GM19238 (cell line): ENCODE measurements around the gene APLP2.
"Not testable (repeated sequence)": the region's sequence is repeated elsewhere in the genome, so short reads cannot be mapped to it uniquely, and the experiment has no call there.

Source experiments
- DNase-seq: peaks from one replicate; pipeline ENCODE4 v3.0.0; 2011; ENCODE audit warnings: low spot score; ENCODE audit not compliant: insufficient read length

APLP2 gene

DNA sequence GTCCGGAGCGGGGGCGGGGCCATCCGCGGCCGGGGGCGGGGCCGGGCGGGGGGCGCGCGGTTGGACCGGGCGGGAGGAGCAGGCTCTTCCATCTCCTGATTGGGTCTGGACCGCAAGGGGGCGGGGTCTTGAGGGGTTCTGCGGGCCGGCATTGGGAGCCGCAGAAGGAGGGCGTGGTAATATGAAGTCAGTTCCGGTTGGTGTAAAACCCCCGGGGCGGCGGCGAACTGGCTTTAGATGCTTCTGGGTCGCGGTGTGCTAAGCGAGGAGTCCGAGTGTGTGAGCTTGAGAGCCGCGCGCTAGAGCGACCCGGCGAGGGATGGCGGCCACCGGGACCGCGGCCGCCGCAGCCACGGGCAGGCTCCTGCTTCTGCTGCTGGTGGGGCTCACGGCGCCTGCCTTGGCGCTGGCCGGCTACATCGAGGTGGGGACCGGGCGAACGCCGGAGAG is at the start of gene APLP2:
TSS of gene APLP2 (plus strand) at position 236 of the 450 bp plus-strand sequence. CDS start at position 320, 84 bp downstream.
- peak; percentile 90 for DNase-seq

DNA sequence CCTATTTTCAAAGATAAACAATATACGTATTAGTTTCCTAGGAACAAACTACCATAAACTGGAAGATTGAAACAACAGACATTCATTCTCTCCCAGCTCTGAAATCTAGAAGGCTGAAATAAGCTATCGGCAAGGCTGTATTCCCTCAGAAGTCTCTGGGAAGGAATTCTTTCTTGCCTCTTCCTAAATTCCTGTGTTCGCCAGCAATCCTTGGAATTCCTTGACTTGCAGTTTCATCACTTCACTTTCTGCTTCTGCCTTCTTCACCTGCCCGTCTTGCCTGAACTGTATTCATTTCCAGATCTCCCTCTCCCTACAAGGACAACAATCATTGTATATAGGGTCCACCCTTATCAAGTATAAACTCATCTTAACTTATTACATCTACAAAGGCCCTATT is 49.4 kb upstream of the APLP2 start:
- DNase-seq = no peak

DNA sequence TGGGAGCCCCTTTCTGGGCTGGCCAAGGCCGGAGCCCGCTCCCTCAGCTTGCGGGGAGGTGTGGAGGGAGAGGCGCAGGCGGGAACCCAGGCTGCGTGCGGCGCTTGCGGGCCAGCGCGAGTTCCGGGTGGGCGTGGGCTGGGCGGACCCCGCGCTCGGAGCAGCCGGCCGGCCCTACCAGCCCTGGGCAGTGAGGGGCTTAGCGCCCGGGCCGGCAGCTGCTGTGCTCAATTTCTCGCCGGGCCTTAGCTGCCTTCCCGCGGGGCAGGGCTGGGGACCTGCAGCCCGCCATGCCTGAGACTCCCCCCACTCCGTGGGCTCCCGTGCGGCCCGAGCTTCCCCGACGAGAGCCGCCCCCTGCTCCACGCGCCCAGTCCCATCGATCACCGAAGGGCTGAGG is 48.1 kb upstream of the APLP2 start:
- DNase-seq = not testable (repeated sequence)

DNA sequence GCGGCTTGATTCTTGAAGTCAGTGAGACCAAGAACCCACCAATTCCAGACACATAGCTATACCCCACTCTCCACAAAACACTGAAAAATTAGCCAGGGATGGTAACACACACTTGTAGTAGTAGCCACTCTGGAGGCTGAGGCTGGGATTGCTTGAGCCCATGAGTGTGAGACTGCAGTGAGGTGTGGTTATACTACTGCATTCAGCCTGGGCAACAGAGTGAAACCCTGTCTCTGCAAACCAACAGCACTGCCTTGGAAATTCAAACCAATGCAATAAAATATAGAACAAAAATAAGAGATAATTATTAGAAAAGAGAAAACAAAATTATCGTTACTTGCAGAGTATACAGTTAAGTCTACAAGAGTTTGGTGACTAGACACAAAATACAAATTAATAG is 46.9 kb upstream of the APLP2 start:
- DNase-seq = no peak

DNA sequence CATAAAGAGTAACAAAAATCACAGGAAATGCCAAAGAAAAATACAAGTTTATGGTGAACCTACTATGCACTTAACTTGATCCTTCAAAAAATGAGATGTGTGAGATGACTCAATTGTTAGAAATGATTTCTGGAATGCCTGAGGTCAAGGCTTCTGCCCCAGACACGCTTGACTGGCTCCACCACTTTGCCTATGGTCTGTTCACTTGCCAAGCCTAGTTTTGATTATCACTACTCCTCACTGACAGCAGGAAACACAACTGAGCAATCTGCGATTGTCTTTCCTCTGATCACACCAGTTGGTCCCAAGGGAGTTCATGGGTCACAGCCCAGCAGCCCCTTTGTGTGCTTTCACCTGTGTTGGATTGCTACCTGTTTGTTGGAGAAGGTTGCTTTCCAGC is 46.5 kb upstream of the APLP2 start:
- DNase-seq = peak; percentile 52

DNA sequence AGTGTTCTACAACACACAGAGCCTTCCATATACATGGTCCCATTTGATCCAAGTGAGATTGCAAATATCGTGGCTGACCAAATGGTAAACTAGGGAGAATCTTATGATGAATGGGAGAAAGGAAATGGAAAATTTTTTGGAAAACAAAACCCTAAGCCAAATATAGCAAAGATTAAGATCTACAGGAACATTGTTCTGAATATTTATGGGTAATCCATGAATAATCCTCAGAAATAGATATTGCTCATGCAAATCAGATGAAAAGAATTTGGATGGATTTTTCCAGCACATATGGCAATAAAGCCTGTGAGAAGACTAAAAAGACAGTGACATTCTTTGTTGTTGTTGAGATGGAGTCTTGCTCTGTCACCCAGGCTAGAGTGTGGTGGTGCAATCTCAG is 45.3 kb upstream of the APLP2 start:
- DNase-seq = no peak

DNA sequence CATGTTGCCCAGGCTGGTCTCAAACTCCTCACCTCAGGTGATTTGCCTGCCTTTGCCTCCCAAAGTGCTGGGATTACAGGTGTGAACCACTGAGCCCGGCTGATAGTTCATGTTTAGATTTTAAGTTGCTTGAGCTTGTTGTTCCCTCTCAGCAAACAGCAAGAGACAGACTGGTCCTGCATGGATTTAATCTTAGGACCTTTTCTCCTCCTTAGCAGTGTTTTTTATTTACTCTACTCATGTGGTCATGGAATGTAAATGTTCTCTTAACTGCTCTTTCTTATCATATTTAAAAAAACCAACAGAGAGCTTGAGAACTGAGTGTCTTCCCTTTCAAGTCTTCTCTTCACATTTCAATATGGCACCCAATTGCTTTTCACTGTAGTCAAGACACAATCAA is 44.3 kb upstream of the APLP2 start:
- DNase-seq = no peak

DNA sequence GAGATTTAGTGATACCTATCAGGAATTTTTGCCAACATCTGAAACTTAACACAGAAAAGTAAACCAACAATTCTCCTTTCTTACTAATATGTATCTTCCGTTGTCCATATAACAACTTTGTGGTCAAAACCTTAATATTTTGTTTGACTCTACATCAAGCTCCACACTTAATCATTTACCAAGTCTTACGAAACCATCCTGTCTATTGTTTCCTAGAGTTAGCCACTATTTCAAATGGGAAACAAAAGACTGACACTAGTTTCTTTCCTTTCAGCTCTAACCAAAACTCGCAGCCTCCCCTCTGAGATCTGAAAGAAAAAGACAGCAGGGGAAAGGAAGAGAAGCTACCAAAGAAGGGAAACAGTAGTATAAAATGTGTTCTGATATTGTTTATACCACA is 40.6 kb upstream of the APLP2 start:
- DNase-seq = no peak

DNA sequence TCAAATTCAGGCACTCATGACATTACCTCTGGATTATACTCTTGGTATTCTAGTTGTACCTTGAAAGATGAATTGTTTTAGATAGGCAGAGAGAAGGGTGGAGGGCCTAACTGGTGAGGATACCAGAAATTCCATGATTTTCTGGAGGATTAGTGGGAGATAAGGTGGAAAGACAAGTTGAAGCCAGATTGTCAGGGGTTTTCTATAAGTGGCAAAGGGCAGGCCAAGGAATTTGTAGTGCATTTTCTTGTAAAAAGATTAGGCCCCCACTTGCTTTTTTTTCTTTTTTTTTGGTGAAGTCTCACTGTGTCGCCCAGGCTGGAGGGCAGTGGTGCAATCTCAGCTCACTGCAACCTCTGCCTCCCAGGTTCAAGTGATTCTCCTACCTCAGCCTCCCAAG is 38.6 kb upstream of the APLP2 start:
- no peak for DNase-seq

DNA sequence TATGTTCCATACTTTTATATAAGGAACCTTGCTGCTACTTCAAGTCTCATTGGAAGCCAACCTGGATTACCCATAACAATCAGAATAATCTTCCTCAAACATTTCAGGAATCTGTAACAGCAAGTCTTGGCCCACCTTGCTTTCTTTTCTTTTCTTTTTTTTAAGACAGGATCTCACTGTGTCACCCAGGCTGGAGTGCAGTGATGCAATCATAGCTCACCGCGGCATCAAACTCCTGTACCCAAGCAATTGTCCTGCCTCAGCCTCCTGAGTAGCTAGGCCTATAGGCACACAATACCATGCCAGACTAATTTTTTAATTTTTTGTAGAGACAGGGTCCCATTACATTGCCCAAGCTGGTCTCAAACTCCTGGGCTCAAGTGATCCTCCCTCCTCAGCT is 37.7 kb upstream of the APLP2 start:
- no peak for DNase-seq

DNA sequence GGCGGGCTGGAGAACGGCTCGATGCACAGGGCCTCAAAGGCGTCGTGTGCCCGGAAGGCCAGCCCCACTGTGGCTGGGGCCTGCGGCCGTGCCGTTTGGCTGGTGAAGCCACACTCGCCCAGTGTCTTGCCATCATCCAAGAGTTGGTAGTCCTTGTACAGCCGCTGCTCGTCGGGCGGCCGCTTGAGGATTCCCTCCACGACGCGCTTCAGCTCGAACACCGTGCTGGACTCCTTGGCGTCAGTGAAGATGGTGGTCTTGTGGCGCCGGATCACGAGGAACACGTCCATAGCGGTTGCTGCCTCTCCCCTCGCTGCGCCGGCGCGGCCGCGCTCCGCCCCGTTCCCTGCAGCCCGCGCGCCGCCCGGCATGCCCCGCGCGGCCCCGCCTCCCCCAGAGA is 36.8 kb upstream of the APLP2 start:
- DNase-seq = no peak

DNA sequence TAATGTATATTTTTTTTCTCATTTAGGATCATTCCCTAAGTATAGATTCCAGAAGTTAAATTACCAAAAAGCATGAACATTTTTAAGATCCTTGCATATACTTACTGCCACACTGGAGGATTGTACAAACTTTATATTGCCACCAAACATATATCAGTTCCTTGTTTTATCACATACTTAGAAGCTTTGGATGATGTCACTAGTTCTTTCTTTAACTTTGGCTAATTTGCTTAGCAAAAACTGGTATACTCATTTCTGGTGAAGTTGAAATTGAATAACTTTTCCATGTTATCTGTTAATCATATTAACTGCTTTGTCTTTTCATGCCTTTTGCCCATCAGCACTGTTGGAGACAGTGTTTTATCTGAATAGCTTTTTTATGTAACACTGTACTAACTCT is 35.5 kb upstream of the APLP2 start:
- no peak for DNase-seq

DNA sequence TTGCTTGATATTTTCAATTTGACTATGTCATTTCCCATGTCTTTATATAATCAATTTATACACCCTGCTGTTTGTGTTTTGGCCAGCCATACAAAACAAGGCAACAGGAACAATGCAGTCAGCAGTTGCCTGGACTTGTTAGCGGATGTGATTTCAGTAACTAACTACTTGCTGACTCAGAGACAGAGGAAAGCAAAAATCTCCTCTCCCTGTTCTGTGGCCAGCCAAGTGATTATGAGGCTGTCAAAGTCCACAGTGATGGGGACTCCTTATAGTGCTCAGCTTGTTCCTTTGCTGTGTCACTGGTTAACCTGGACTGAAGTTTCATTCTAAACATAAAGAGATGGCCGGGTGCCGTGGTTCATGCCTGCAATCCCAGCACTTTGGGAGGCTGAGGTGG is 32.6 kb upstream of the APLP2 start:
- no peak for DNase-seq

DNA sequence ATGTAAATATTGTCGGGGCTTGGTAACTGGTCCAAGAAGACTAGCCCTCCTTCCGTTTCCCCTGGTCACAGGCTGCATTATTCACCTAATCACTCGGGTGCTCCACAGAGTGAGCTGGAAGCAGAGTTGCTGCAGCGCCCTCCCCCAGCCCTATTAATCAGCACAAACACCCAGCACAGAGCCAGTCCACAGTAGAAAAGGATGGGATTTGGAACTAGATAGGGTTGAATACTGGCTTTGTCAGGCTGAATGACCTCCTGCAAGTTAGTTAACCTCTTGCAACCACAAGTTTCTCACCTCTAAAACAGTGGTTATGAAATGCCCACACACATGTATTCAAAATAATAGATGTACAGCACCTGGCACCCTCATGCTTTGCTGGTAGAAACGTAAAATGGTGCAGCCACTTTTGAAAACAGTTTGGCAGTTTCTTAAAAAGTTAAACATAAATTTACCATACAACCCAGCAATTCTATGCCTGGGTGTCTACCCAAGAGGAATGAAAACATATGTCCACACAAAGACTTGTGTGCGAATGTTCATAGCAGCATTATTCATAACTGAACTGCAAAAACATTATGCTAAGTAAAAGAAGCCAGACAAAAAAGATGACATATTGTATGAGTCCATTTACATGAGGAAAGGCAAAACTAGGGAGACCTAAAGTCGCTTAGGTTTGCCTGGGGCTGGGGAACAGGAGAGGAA is 31.7 kb upstream of the APLP2 start:
- no peak for DNase-seq

DNA sequence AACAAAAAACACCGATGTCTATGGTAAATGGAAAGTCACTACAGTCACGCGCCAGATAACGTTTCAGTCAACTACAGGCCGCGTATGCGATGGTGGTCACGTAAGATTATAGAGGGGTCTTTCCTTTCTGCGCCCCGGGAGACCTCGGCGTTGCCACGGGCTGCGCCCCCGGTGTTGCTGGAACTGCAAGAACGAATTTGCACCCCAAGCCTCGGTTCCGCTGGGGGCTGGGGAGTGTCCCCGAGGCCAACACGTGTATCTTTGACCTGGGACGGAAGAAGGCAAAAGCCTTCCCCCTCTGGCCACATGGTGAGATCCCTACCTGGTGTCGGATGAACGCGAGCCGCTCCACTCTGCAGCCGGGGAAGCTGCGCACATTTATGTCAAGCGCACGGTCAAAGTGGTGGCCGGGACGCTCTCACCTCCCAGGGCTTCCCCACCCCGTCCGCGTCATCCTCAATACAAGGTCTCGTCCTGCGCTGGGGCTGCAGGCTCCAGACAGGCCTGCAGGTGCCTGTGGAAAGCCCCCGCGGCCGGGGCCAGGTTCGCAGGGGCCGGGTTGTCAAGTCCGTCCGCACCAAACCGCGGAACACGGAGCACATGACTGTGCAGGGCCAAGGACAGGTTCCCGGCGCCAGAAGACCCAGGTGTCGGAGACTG is 29.3 kb upstream of the APLP2 start:
- DNase-seq = no peak

DNA sequence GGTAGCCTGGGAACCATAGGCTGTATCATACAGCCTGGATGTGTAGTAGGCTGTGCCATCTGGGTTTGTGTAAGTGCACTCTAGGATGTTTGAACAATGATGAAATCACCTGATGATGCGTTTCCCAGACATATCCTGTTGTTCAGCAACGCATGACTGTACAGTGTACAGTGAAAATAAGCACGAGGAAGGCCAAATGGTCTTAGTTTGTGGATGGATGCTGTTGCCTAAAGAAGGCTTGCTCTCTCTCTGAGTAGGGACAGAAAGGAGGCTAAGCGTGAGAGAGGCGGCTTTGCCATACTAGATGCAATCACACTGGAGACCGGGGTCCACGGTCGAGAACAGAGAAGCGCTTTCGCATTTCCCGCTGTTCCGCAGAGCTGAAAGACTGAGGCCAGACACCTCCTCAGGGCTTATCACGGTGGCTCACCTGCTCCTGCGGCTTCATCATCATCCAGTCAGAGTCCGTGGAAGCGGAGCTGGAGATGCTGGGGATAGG is 27.6 kb upstream of the APLP2 start:
- DNase-seq = no peak

DNA sequence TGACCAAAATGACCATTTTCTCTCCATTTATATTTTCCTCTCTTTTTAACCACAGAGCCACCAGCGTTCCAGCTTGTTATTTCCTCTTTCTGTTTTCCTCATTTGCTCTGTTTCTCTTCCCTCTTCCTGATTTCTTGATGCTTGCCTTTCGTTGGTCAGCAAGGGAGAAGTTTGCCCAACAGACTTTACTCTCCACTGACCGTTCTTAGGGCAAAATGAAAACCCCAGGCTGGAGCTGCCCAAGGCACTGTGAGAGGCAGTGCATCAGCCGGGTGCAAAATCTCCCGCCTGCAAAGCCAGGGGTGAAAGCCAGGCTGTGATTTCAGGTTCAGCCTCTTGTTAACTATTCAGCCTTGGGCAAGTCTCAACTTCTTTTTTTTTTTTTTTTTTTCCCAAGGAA is 26.1 kb upstream of the APLP2 start:
- no peak for DNase-seq

DNA sequence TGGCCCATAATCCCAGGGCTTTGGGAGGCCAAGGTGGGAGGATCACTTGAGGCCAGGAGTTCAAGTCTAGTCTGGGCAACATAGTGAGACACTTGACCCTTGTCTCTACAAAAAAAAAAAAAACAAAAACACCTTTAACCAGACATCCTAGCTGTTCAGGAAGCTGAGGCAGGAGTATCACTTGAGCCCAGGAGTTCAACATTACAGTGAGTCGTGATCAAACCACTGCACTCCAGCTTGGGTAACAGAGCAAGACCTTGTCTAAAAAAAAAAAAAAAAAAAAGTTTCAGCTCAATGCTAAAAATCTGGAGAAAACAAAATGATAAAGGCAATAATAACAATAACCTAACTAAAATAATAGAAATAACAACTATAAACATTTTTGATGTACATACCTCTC is 22.6 kb upstream of the APLP2 start:
- DNase-seq = no peak

DNA sequence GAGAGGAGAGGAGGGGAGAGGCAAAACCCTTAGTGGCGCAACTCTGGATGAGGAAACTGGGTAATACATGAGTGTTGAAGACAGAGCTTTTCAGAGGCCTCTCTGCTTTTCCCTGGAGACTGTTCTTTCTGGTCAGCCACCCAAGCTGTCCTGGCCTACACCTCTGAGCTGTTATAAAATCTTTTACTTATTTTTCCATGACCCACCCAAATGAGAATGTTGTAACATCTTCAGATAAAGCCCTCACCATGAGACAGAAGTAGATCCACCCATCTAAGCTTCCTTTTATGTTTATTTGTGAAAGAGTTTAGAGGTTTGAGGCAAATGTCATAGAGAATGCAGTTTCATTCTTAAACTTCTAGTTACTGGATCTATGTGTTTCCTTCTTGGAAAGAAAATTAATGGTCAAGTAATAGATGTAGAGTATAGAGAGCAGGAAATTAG is 20.3 kb upstream of the APLP2 start:
- no peak for DNase-seq

DNA sequence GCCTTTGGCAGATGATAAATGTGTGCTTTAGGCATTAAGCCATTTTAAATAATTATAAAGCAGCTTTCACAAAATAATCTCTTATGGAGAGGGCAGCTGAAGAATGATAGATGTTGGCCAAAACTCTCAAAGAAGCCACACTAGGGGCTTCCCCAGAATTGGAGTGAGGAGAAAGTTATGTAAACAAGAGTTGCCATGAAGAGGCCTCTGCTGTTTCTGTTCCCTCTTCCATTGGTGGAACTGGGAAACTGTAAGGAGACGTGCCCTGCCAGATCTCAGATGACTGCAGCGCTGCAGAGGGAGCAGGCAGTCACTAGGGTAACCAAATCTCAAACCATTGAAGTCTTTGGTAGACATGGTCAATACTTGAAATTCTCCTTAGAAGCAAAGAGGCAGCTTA is 19.4 kb upstream of the APLP2 start:
- no peak for DNase-seq

DNA sequence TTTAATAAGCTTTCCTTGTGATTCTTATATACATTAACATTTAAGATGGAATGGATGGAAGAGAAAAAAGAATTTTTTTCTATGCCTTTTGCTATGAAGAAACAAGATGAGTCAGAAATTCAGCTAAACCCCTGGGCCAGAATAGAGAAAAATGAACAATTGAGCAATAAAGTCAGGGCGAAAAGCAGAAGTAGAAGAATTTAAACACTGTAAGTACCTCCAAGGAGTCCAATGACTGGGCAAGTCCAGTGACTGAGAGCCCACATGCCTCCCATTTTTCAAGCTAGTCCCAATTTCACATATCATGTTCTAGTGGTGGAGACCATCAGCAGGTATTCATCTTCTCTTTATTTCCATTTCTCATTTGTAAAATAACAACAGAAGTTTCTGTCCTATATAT is 18.6 kb upstream of the APLP2 start:
- no peak for DNase-seq

DNA sequence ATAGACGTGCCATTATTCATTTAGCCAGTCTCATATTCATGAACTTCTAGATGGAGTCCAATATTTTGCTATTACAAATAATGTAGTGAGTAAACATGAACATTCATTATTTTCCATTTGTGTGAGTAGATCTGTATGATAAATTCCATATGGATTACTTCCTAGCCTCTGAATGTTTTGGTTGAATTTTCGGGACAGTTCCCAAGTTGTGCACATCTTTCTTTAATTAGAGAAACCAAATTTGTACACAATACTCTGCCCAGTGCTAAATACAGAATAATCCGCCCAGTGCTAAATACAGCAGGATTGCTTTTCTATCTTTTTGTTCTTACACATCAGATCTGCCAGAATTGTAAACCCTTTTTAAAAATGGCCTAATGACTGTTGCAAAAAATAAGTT is 17.1 kb upstream of the APLP2 start:
- DNase-seq = no peak

DNA sequence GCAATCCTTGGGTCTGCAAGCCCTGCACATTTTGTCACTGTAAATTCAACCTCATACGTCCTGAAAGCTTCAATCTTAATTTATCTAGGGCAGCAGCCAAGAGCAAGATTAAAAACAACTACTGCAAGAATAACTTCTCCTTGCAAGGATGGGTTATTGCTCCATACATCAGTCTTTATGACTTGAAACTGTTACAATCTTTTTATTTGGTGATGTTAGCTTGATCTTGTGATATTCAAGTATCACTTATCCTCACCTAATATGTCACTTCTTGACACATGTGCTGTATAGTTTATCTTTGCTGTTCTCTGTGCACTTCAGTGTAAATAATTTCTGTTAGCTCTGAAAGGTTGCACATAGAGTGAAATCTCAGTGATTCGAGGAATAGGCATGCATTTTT is 14.7 kb upstream of the APLP2 start:
- DNase-seq = no peak
